ENCODE data around the gene FAM114A1.

Gene FAM114A1

GRCh38 chr4:38876636-38877035, 9.0 kb downstream of the FAM114A1 start:
- no peak for TF ChIP-seq CTCF (IDR thresholded peaks at IDR 0.05; ENCODE audit: borderline replicate concordance, insufficient read depth, low read depth, low read length)
- no peak overlapping the region for H3K4me3 ChIP-seq (ENCODE audit: low read depth, low read length)

GRCh38 chr4:38884254-38884653, 16.6 kb downstream of the FAM114A1 start:
- no peak for TF ChIP-seq CTCF (IDR thresholded peaks at IDR 0.05; ENCODE audit: borderline replicate concordance, insufficient read depth, low read depth, low read length)
- no peak overlapping the region for H3K4me3 ChIP-seq (ENCODE audit: low read depth, low read length)

DNA sequence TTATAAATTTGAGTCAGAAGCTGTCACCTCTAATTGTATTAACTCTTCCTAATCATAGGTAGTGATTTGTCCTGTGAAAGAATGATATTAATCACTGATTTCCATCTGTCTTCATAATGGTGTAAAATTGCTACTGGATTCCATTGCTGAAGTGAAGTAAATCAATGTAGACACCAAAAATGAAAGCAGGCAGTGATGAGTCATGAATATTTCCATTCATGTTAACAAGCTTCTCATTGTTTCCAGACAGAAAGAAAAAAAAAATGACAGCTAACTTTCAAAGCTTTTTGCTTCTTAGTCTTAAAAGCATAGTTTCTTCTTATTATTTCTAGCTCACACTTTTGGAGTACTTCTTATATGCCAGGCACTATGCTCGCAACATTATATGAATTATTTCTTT, 21.5 kb downstream of the FAM114A1 start:
- no peak overlapping the region for H3K4me3 ChIP-seq (ENCODE audit: low read depth, low read length)
- no peak for TF ChIP-seq CTCF (IDR thresholded peaks at IDR 0.05; ENCODE audit: borderline replicate concordance, insufficient read depth, low read depth, low read length)

GRCh38 chr4:38891051-38891983, 23.7 kb downstream of the FAM114A1 start:
- no peak for TF ChIP-seq CTCF (IDR thresholded peaks at IDR 0.05; ENCODE audit: borderline replicate concordance, insufficient read depth, low read depth, low read length)
- no peak overlapping the region for H3K4me3 ChIP-seq (ENCODE audit: low read depth, low read length)

GRCh38 chr4:38894322-38894982, 26.8 kb downstream of the FAM114A1 start:
- no peak overlapping the region for H3K4me3 ChIP-seq (ENCODE audit: low read depth, low read length)
- TF ChIP-seq CTCF (IDR thresholded peaks at IDR 0.05; ENCODE audit: borderline replicate concordance, insufficient read depth, low read depth, low read length) = no peak

DNA sequence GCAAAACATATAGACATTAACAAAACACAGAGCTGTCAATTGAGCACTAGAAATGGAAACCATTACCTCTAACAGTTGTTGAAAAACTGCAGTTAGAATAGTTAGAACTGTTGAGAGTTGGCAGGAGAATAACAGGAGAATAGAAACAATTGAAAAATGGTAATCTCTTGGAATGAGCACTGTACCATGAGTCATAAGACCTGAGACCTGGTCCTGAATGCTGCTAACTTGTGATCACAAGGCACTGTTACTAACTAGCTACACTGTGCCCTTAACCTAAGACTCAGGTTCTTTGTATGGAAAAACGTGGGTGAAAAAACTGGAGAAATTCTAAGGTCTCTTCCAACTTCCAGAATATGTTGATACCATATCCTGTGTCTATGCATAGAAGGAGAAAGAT, 29.3 kb downstream of the FAM114A1 start:
- H3K4me3 ChIP-seq (ENCODE audit: low read depth, low read length) = no peak overlapping the region
- TF ChIP-seq CTCF (IDR thresholded peaks at IDR 0.05; ENCODE audit: borderline replicate concordance, insufficient read depth, low read depth, low read length) = no peak
